Esophagus (tissue), 2 donors: ENCODE data around the gene MDK. TPM values are rescaled to one million over a fixed set of nuclear protein-coding genes. Genes with fewer than 3 reads are reported as not detected.
A peak's percentile ranks its signal among the peaks of the same experiment; 100 is the strongest.

Experiments used
- H3K27ac ChIP-seq, 2 donors: one replicate each; pipeline ENCODE4 v1.5.1; 2013; ENCODE audit warnings: low read depth in 2 of 2, mild to moderate bottlenecking in 2 of 2, inconsistent platforms in 1 of 2, low read length in 1 of 2, moderate library complexity in 1 of 2
- H3K27me3 ChIP-seq, 2 donors: one replicate each; pipeline ENCODE4 v1.6.1; 2013; ENCODE audit warnings: low read length in 2 of 2, control low read depth in 1 of 2, mild to moderate bottlenecking in 1 of 2; ENCODE audit not compliant: insufficient read depth in 2 of 2, control insufficient read depth in 1 of 2
- H3K36me3 ChIP-seq, 2 donors: one replicate each; pipeline ENCODE4 v1.6.1; 2013; ENCODE audit warnings: low read length in 1 of 2; ENCODE audit not compliant: control insufficient read depth in 2 of 2, insufficient read depth in 2 of 2
- H3K4me1 ChIP-seq, 2 donors: one replicate each; pipeline ENCODE4 v1.6.1; 2013; ENCODE audit warnings: low read length in 1 of 2; ENCODE audit not compliant: control insufficient read depth in 2 of 2, insufficient read depth in 2 of 2
- H3K4me3 ChIP-seq, 2 donors: one replicate each; pipeline ENCODE4 v1.5.1; 2013; ENCODE audit warnings: low read length in 2 of 2, mild to moderate bottlenecking in 2 of 2, low read depth in 1 of 2, moderate library complexity in 1 of 2
- H3K9me3 ChIP-seq, 2 donors: one replicate each; pipeline ENCODE4 v1.6.1; 2013; ENCODE audit warnings: mild to moderate bottlenecking in 2 of 2, low read depth in 1 of 2, low read length in 1 of 2, moderate library complexity in 1 of 2; ENCODE audit not compliant: control insufficient read depth in 2 of 2, insufficient read depth in 1 of 2
- WGBS, 2 donors: extraction: QIAGEN DNeasy Blood & Tissue Kit; methylation state at CpG; one replicate each; pipeline ENCODE4 v1.1.7; 2013; 5-methylcytosine and 5-hydroxymethylcytosine counted together
- polyA plus RNA-seq, 2 donors: library from polyadenylated mRNA; stranded (reverse); fragments of 200-250 nt; gene quantifications; one replicate each; pipeline ENCODE4 v1.2.3, GENCODE V29; 2013
- donor health status: healthy with polysubstance abuse.
- donor health status: Bipolar disorder and iron deficiency.

Gene MDK
- polyA plus RNA-seq, 2 donors = 19.9 to 24.3 TPM

- H3K27me3 ChIP-seq = no peaks in the 10 kb centered on the region
- WGBS, 2 donors = 5 to 13% methylated on average over 37 to 80 of the region's 80 CpGs
- H3K27ac ChIP-seq = peak within 1 kb of the TSS; percentile 40 to 72
- H3K4me1 ChIP-seq = peaks cover 2 to 30% of the 10 kb centered on the region in 2 donors
- no peaks in the 10 kb centered on the region for H3K36me3 ChIP-seq
- peak within 1 kb of the TSS; percentile 71 to 84 for H3K4me3 ChIP-seq
- no peaks in the 10 kb centered on the region for H3K9me3 ChIP-seq
Measured at GRCh38 chr11:46346886-46347636, 34.4 kb upstream of the MDK start, which contains the start of gene DGKZ. Gene DGKZ (plus strand): TSS chr11:46347463. CDS start chr11:46347660, 197 bp downstream.

- H3K27ac ChIP-seq = peak overlapping the region; percentile 40 to 54
- H3K27me3 ChIP-seq = no peaks in the 10 kb centered on the region
- 14 to 20% methylated on average over 58 to 63 of the region's 63 CpGs for WGBS, 2 donors
- peak overlapping the region; percentile 71 to 84 for H3K4me3 ChIP-seq
- H3K36me3 ChIP-seq = no peaks in the 10 kb centered on the region
- H3K9me3 ChIP-seq = no peaks in the 10 kb centered on the region
- peaks cover 2 to 35% of the 10 kb centered on the region in 2 donors for H3K4me1 ChIP-seq
Measured at GRCh38 chr11:46347637-46348311, 33.7 kb upstream of the MDK start.

- Histone ChIP-seq H3K9me3 (no peaks in the 10 kb centered on the region), H3K27ac (peak overlapping the region in 1 of 2 donors; percentile 30), H3K4me3 (peak overlapping the region; percentile 71 to 84), H3K4me1 (peaks cover 2 to 41% of the 10 kb centered on the region in 2 donors), H3K36me3 (peaks cover 0 to 3% of the 10 kb centered on the region in 2 donors), H3K27me3 (no peaks in the 10 kb centered on the region)
- 47 to 55% methylated on average over 17 to 18 of the region's 18 CpGs for WGBS, 2 donors
Measured at GRCh38 chr11:46348566-46349401, 32.7 kb upstream of the MDK start.

GRCh38 chr11:46350695-46351094 lies 30.8 kb upstream of the MDK start:
- no peaks in the 10 kb centered on the region for H3K27me3 ChIP-seq
- peaks cover 2 to 41% of the 10 kb centered on the region in 2 donors for H3K4me1 ChIP-seq
- 53% methylated on average over 3 of the region's 3 CpGs for whole genome bisulfite sequencing, 2 donors
- no peak overlapping the region for H3K27ac ChIP-seq
- no peaks in the 10 kb centered on the region for H3K9me3 ChIP-seq
- no peak overlapping the region for H3K4me3 ChIP-seq
- H3K36me3 ChIP-seq = peaks cover 0 to 3% of the 10 kb centered on the region in 2 donors

GRCh38 chr11:46351148-46351547 lies 30.3 kb upstream of the MDK start:
- H3K36me3 ChIP-seq = peaks cover 0 to 3% of the 10 kb centered on the region in 2 donors
- no peak overlapping the region for H3K4me3 ChIP-seq

GRCh38 chr11:46351606-46352005 lies 29.9 kb upstream of the MDK start:
- peaks cover 3 to 35% of the 10 kb centered on the region in 2 donors for H3K4me1 ChIP-seq
- no peak overlapping the region for H3K27ac ChIP-seq
- H3K4me3 ChIP-seq = no peak overlapping the region

More at GRCh38 chr11:46351148-46351547, 30.3 kb upstream of the MDK start:
- Histone ChIP-seq H3K4me1 (peaks cover 1 to 38% of the 10 kb centered on the region in 2 donors), H3K27me3 (no peaks in the 10 kb centered on the region), H3K27ac (no peak overlapping the region), H3K9me3 (no peaks in the 10 kb centered on the region)
- 50 to 59% methylated on average over 8 of the region's 8 CpGs for WGBS, 2 donors

GRCh38 chr11:46352063-46352841 lies 29.2 kb upstream of the MDK start:
- Histone ChIP-seq H3K36me3 (peaks cover 0 to 3% of the 10 kb centered on the region in 2 donors), H3K4me1 (peaks cover 3 to 33% of the 10 kb centered on the region in 2 donors), H3K9me3 (no peaks in the 10 kb centered on the region), H3K4me3 (no peak overlapping the region), H3K27me3 (no peaks in the 10 kb centered on the region), H3K27ac (peak overlapping the region in 1 of 2 donors; percentile 9)
- 31 to 44% methylated on average over 33 of the region's 33 CpGs for WGBS, 2 donors

More at GRCh38 chr11:46351606-46352005, 29.9 kb upstream of the MDK start:
- 57 to 62% methylated on average over 5 of the region's 5 CpGs for WGBS, 2 donors
- H3K9me3 ChIP-seq = no peaks in the 10 kb centered on the region
- no peaks in the 10 kb centered on the region for H3K27me3 ChIP-seq
- peaks cover 0 to 3% of the 10 kb centered on the region in 2 donors for H3K36me3 ChIP-seq

GRCh38 chr11:46353698-46354097 lies 27.8 kb upstream of the MDK start:
- H3K4me3 ChIP-seq = no peak overlapping the region
- 25 to 47% methylated on average over 9 of the region's 9 CpGs for WGBS, 2 donors
- H3K27ac ChIP-seq = peak overlapping the region in 1 of 2 donors; percentile 29
- peaks cover 3 to 29% of the 10 kb centered on the region in 2 donors for H3K4me1 ChIP-seq
- H3K36me3 ChIP-seq = peaks cover 0 to 3% of the 10 kb centered on the region in 2 donors
- no peaks in the 10 kb centered on the region for H3K27me3 ChIP-seq
- H3K9me3 ChIP-seq = no peaks in the 10 kb centered on the region
